Mucosa of descending colon (tissue), 3 donors: ENCODE data around the gene CDON. TPM values are rescaled to one million over a fixed set of nuclear protein-coding genes. Genes with fewer than 3 reads are reported as not detected.

ENCODE experiments used
- ATAC-seq: fragments of 200-7000 bp; cut with Tn5 transposase; one replicate; pipeline ENCODE4 v1.9.1; 2020; ENCODE audit warnings: mild to moderate bottlenecking, moderate library complexity
- DNase-seq, 3 donors: peaks; one replicate each; pipeline ENCODE4 v3.0.0-alpha.2; 2020
- H3K36me3 ChIP-seq: fragments of 200-600 bp; one replicate; pipeline ENCODE4 v1.8.0; 2021; ENCODE audit warnings: low read depth, mild to moderate bottlenecking
- H3K4me1 ChIP-seq: fragments of 200-600 bp; one replicate; pipeline ENCODE4 v1.8.0; 2021; ENCODE audit warnings: low read depth, mild to moderate bottlenecking
- H3K4me3 ChIP-seq: fragments of 200-600 bp; one replicate; pipeline ENCODE4 v1.8.0; 2021; ENCODE audit warnings: mild to moderate bottlenecking
- H3K9me3 ChIP-seq: fragments of 200-600 bp; one replicate; pipeline ENCODE4 v1.8.0; 2021; ENCODE audit warnings: mild to moderate bottlenecking
- CTCF ChIP-seq: fragments of 200-600 bp; IDR thresholded peaks from one replicate; pipeline ENCODE4 v1.8.0; 2022; ENCODE audit warnings: antibody characterized with exemption, mild to moderate bottlenecking
- intact Hi-C, 2 donors: fragments of 100-400 bp; cut with DNase I in 1 of 2; cut with micrococcal nuclease in 1 of 2; formaldehyde crosslinking; loops; one replicate each; pipeline versions ENCODE4 v1.11.0 to v1.11.1; 2022; cut with DNase I, micrococcal nuclease
- total RNA-seq, 3 donors: library from RNA; stranded (reverse); fragmentation: NEBNext Ultra II Directional in 2 of 3; extraction: Animal tissue kit (Norgen Biotek cat#: 25700) in 2 of 3; gene quantifications; one replicate each; pipeline versions ENCODE4 v1.2.1 to v1.2.4, GENCODE V29; 2021 to 2023
- donor health status: DM: no; HTN: no; CAD: no; lungs with moderate emphysema.
- donor health status: DM: no; HTN: no; CAD: no.
- donor health status: DM: no; HTN: yes; CAD: no.

The CDON gene
- total RNA-seq, 3 donors from 2014 or later: 3.8 to 91.6 (median 6.6) TPM

- intact Hi-C loops: no loop called here
Observed at GRCh38 chr11:126049159-126049558, 13.5 kb downstream of the CDON start.

DNA sequence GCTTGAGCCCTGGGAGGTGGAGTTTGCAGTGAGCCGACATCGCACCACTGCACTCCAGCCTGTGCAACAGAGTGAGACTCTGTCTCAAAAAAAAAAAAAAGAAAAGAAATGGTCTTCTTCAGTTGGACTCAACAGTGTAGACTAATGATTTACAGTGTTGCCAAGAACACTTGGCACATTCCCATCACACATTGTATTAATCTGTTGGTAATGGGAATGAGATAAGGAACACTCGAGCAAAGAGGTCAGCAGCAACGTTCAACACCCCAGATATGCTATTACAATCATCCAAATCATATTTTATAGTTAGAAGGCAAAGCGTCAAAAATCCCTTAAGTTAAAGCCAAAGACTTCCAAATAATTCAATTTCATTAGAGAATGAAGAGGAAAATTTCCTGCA, 14.5 kb downstream of the CDON start:
- H3K4me1 ChIP-seq: peaks cover 5% of the 10 kb centered on the region
- DNase-seq (no peak), ATAC-seq (no peak)
- intact Hi-C loops: no loop called here
- H3K36me3 ChIP-seq: no peaks in the 10 kb centered on the region
- no peak for TF ChIP-seq CTCF
- H3K9me3 ChIP-seq: no peaks in the 10 kb centered on the region
- H3K4me3 ChIP-seq: no peak overlapping the region

More at GRCh38 chr11:126049159-126049558, 13.5 kb downstream of the CDON start:
- DNase-seq: no peak
- Histone ChIP-seq H3K36me3 (no peaks in the 10 kb centered on the region), H3K4me1 (peaks cover 5% of the 10 kb centered on the region), H3K4me3 (no peak overlapping the region), H3K9me3 (no peaks in the 10 kb centered on the region)
- no peak for TF ChIP-seq CTCF
- no peak for ATAC-seq

DNA sequence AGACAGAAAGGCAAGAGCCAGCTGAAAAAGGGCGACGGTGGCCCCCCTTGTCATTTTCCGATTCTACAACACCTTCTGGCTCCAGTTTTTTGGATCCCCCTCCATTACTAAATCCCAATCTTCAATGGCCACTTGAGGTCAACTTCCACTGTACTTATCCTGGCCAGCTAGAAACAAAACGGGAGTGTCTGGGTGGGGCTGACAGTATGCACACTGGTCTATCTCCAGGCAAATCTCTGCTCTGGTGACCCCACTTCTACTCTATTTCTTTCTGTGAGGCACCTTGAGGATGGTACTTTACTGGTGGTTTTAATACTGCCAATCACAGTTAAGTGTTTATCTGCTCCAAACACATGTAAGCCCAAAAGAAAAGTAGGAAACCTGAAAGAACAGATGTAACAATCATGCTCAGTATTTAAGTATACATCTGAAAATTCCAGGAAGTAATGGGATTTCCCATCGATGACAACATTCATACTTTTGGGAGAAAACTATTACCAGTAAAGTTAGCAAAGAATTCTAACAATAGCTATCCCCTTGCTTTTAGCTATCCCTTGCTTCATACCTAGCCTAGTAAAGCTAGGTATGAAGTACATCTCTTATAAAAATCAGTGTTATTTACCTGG, 16.0 kb downstream of the CDON start:
- no peaks in the 10 kb centered on the region for H3K36me3 ChIP-seq
- no peak for ATAC-seq
- DNase-seq: no peak
- H3K9me3 ChIP-seq: no peaks in the 10 kb centered on the region
- no peak overlapping the region for H3K4me3 ChIP-seq
- TF ChIP-seq CTCF: no peak
- H3K4me1 ChIP-seq: peaks cover 5% of the 10 kb centered on the region
- intact Hi-C loops: no loop called here

DNA sequence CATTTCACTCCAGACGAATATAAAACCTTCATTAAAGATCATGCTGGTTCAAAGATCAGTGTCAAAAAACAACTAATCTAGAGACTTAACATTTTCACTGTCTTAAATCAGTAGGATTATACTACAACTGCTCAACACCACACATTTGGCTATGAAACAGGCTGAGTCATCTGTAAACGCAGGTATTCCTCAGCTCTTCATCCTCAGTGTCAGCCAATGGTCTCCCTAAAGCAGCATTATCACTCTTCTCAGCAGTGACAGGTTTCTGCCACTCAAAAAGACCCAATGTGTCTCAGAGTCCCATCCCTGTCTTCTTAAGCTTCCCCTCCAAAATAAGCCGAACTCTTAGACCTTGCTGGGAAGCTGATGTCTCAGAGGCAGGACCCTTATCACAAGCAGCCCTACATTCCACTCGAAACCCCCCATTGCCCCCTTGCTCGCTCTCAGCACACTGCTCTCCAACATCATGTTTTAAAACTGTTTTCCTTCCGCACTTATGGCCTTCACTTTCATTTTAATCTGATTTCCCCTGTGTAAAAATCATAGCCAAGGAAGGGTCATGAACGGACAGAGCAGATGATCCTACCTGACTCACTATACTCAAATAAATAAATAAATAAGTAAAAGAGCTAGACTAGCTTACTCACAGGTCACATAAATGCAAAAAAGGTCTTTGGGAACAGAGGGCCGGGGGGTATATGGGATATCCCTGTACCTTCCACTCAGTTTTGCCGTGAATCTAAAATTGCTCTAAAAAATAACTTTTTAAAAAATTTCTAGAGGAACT, 23.0 kb downstream of the CDON start:
- intact Hi-C loops: no loop called here
- Histone ChIP-seq H3K4me3 (no peak overlapping the region), H3K9me3 (no peaks in the 10 kb centered on the region), H3K36me3 (no peaks in the 10 kb centered on the region), H3K4me1 (no peaks in the 10 kb centered on the region)
- no peak for DNase-seq
- TF ChIP-seq CTCF: no peak
- no peak for ATAC-seq

DNA sequence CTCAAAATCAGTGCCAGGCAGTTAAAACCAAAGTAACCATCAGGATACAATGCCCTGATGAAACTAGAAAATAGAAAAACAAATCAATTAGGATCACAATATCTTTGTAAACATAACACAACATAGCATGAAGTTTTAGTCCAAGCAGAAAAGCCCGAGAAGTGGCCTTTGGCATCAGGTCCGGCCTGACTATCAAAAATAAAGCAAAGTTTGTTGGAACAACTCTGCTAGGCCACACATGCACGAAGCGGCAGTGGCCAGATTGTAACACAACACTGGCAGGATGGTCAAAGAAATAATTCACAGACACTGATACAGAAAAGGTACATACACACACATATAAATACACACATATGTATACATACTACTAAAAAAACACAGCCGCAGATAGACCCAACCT, 26.9 kb downstream of the CDON start:
- Histone ChIP-seq H3K9me3 (no peaks in the 10 kb centered on the region), H3K4me1 (no peaks in the 10 kb centered on the region), H3K36me3 (no peaks in the 10 kb centered on the region), H3K4me3 (no peak overlapping the region)
- ATAC-seq: no peak
- no peak for TF ChIP-seq CTCF
- no peak for DNase-seq
- intact Hi-C loops: no loop called here
